GM20000 (cell line): ENCODE data around the gene THBS1.

Experiments used
- DNase-seq: peaks from one replicate; pipeline ENCODE4 v3.0.0; 2012; ENCODE audit warnings: low spot score
- CTCF ChIP-seq: IDR thresholded peaks from 2 replicates; pipeline ENCODE4 v1.5.1; 2012; ENCODE audit warnings: mild to moderate bottlenecking, control low read depth; ENCODE audit errors: extremely low read depth, missing control alignments

THBS1 gene

GRCh38 chr15:39621210-39621609, 40.3 kb downstream of the THBS1 start:
- TF ChIP-seq CTCF, result no peak
- no peak for DNase-seq

GRCh38 chr15:39621976-39622375, 41.1 kb downstream of the THBS1 start:
- DNase-seq, result no peak
- no peak for TF ChIP-seq CTCF

- no peak for TF ChIP-seq CTCF
- no peak for DNase-seq
These were observed 42.0 kb downstream of the THBS1 start for GRCh38 chr15:39622660-39623516.

- no peak for TF ChIP-seq CTCF
- peak; percentile 56 for DNase-seq
These were observed 42.7 kb downstream of the THBS1 start for GRCh38 chr15:39623529-39623931.

- no peak for TF ChIP-seq CTCF
- DNase-seq, result peak; percentile 28
These were observed 43.9 kb downstream of the THBS1 start for GRCh38 chr15:39624806-39625205.

- no peak for TF ChIP-seq CTCF
- no peak for DNase-seq
These were observed 44.6 kb downstream of the THBS1 start for GRCh38 chr15:39625451-39625850.

GRCh38 chr15:39625856-39626255, 45.0 kb downstream of the THBS1 start:
- no peak for TF ChIP-seq CTCF
- no peak for DNase-seq
